ENCODE results near the gene POLR1A.

Gene POLR1A

GRCh38 chr2:86025976-86026743 lies 79.5 kb downstream of the POLR1A start:
- TF ChIP-seq ZNF513 (tag by site-specific recombination; IDR thresholded peaks at IDR 0.05) (no peak), ZFP3 (tag by site-specific recombination; IDR thresholded peaks at IDR 0.05; ENCODE audit: low read depth) (no peak), ZNF280D (tag by site-specific recombination; IDR thresholded peaks at IDR 0.05) (no peak), ZNF48 (tag by site-specific recombination; IDR thresholded peaks at IDR 0.05) (no peak), ZBTB48 (tag by site-specific recombination; IDR thresholded peaks at IDR 0.05) (no peak), ZNF10 (tag by site-specific recombination; IDR thresholded peaks at IDR 0.05) (no peak), ZNF423 (tag by site-specific recombination; IDR thresholded peaks at IDR 0.05) (no peak), EGR2 (tag by site-specific recombination; IDR thresholded peaks at IDR 0.05; ENCODE audit: low read depth) (no peak), ZNF324 (tag by site-specific recombination; IDR thresholded peaks at IDR 0.05) (no peak), ZNF514 (tag by site-specific recombination; IDR thresholded peaks at IDR 0.05) (no peak), ZNF23 (tag by site-specific recombination; IDR thresholded peaks at IDR 0.05; ENCODE audit: borderline replicate concordance) (no peak), ZNF184 (tag by site-specific recombination; IDR thresholded peaks at IDR 0.05) (no peak)
- ChIA-PET POLR2A (no interaction called here), CTCF (interaction anchor here (1.0 to 2.2 kb wide), 3 partner anchors 137 to 199 kb away, joined by 3 to 9 read pairs (median 4); no protein-coding TSS in a partner anchor)
- H3K4me1 ChIP-seq (ENCODE audit: control insufficient read depth, insufficient read depth, low read length): no peaks in the 10 kb centered on the region
- H3K36me3 ChIP-seq (ENCODE audit: control insufficient read depth in 2 of 2, insufficient read depth in 1 of 2, low read length in 2 of 2): peaks cover 17 to 71% of the 10 kb centered on the region in 2 experiments; a peak in 2 of 3 replicates
- H3K9me3 ChIP-seq (ENCODE audit: control insufficient read depth, insufficient read depth, low read depth, low read length): no peaks in the 10 kb centered on the region
- no peak overlapping the region for H3K27ac ChIP-seq (ENCODE audit: extremely low read depth, low read depth, low read length)
- H3K4me3 ChIP-seq (ENCODE audit: low read depth, low read length): no peak overlapping the region

- H3K9me3 ChIP-seq (ENCODE audit: control insufficient read depth, insufficient read depth, low read depth, low read length): no peaks in the 10 kb centered on the region
- no peak overlapping the region for H3K27ac ChIP-seq (ENCODE audit: extremely low read depth, low read depth, low read length)
- no peak for TF ChIP-seq ZNF391 (tag by site-specific recombination; IDR thresholded peaks at IDR 0.05; ENCODE audit: borderline replicate concordance, low read depth)
- TF ChIP-seq ZNF544 (tag by site-specific recombination; IDR thresholded peaks at IDR 0.05): no peak
- TF ChIP-seq ZNF610 (tag by site-specific recombination; IDR thresholded peaks at IDR 0.05; ENCODE audit: borderline replicate concordance): no peak
- TF ChIP-seq PRDM4 (tag by site-specific recombination; IDR thresholded peaks at IDR 0.05): no peak
- ChIA-PET POLR2A (interaction anchor here (0.6 kb wide), 1 partner anchor 45 kb away, joined by 5 read pairs; no protein-coding TSS in a partner anchor), CTCF (interaction anchor here (0.6 to 2.2 kb wide), 4 partner anchors 14 to 198 kb away, joined by 3 to 9 read pairs (median 4); no protein-coding TSS in a partner anchor)
- no peak overlapping the region for H3K4me3 ChIP-seq (ENCODE audit: low read depth, low read length)
- no peaks in the 10 kb centered on the region for H3K4me1 ChIP-seq (ENCODE audit: control insufficient read depth, insufficient read depth, low read length)
- H3K36me3 ChIP-seq (ENCODE audit: control insufficient read depth in 2 of 2, insufficient read depth in 1 of 2, low read length in 2 of 2): peaks cover 17 to 63% of the 10 kb centered on the region in 2 experiments; a peak in 2 of 3 replicates
Measured at GRCh38 chr2:86025229-86025820, 80.4 kb downstream of the POLR1A start.
